Jurkat, Clone E6-1 (cell line): ENCODE measurements around the gene TNIP1.

ENCODE experiments used
- DNase-seq: peaks from one replicate; pipeline ENCODE4 v3.0.0-alpha.2; 2011; ENCODE audit warnings: low read depth, low spot score
- H3K4me3 ChIP-seq: 2 replicates; pipeline ENCODE4 v1.5.1; 2011; ENCODE audit warnings: mild to moderate bottlenecking, low read length, control low read depth, moderate library complexity

Gene TNIP1

DNA sequence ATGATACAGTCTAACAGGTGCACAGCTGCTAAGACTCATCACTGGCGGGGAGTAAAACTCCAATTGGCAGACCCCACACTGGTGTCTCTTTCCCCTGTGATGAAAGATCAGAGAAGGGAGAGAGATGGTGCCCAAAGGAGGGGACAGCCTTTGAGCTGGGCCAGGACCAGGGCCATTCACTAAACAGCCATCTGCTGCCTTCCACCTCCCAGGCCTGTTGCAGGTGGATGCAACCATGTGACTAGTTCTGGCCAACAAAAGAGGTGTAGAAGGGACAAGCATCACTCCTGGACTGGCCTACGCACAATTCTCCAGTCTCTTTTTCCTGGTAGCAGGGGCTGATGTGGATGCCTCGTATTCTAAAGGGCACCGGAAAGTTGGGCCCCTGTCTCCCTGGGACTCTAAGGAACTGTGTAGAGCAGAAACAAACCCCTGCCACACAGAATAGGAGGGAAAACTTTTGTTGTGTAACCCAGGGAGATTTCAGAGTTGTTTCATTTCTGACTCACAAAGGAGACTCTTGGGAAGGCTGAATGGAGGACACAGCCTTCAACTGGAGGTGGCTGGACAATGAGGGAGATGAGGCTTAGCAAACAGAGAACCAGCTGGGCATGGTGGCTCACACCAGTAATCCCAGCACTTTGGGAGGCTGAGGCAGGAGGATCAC lies 26.9 kb downstream of the TNIP1 start:
- no peak for DNase-seq
- no peak overlapping the region for H3K4me3 ChIP-seq

DNA sequence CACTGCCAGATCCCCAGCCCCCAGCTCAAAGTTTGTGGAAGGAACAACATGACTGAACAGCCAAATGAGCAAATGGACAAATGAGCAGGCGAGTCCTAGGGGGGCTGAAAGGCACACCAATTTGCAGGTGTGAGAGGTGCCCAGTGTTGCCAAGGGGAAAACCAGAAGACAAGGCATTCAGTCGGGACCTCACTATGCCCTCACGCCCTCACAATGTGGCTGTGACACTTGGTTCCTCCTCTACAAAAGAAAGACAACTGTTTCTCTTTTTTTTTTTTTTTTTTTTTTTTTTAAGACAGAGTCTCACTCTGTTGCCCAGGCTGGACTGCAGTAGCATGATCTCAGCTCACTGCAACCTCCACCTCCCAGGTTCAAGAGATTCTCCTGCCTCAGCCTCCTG lies 28.0 kb downstream of the TNIP1 start:
- H3K4me3 ChIP-seq, result no peak overlapping the region
- no peak for DNase-seq

DNA sequence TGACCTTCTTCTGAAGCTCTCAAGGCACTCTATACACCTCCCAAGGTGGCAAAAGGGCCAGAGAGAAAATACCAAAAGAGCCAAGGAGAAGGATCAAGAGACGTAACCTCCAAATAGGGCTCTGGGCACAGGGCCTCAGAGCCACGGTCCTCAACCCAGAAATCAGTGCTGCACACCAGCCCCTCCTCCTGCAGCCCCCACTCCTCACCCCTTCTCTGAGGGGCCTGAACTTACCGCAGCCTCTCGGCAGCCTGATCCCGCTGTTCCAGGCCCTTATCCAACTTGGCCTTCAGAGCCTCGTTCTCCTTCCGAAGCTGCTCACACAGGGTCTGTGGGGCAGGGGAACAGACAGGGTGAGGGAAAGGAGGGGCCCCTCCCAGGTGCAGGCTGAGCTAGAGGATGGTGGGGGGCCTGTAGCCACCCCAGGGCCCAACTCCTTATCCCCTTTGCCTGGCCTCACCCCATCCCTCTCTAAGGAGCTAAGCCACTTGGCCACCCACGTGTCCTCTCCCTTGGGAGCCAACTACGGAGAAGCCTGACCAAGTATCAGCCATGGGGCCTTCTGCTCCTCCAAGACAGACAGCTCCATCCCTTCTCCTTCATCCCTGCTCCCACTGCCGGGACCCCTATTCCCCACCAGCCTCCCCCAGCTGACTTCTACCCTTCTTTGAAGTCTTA lies 28.8 kb downstream of the TNIP1 start:
- DNase-seq, result no peak
- H3K4me3 ChIP-seq, result no peak overlapping the region

DNA sequence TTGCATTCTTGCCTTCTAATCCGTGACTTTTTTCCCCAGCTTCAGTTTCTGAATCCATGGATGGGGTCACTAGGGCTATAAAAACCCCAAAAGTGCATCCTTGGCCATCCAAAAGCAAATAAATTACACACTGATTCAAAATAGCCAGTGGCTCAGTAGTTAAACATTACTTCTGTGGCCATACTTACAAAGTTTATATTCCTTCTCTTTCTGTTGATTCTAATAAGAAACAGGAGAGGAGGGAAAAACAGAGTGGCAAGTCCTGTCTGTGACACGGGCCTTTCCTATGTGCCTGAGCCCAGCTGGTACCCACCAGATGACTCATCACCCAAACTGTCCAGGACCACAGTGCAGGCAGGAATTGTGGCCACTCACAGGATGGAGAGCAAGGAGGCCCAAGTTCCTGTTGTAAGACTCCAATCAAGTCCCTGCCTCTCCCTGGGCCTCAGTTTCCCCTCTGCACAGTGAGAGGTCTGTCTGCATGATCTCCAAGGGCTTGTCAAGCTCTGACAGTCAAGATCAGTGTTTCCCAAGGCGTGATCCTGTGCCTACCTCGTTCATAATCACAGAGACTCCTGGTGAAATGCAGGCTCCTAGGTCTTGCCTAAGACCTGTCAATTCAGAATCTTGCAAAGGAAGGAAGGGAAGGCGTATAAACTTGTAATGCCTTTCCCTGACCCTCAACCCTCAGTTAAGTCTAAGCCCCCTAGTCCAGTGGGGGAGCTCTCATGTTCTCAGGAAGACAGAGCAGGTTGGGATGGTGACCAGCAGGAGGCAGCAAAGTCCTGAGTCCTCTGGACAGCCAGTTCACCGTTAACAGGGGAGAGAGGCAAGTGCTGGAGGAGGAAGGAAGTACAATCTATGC lies 29.5 kb downstream of the TNIP1 start:
- no peak overlapping the region for H3K4me3 ChIP-seq
- DNase-seq, result peak; percentile 41

DNA sequence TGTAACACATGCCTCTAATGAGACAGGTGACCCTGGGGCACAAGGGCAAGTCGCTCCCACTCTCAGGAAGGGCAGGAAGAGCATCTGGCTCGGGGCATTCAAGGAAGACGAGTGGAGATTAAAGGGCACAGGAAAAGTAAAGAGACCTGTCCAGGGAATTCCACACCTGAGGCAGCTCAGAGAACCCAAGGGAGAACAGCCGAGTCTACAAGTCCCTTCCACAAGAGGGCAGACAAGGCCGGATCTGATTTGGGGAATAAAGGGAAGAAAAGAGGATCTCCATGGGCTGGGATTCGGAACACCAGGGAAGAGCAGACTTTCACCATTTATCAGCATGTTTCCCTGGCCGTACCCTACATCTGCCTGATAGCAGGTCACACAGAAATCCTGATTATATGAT lies 32.3 kb downstream of the TNIP1 start:
- H3K4me3 ChIP-seq, result no peak overlapping the region
- DNase-seq, result no peak

DNA sequence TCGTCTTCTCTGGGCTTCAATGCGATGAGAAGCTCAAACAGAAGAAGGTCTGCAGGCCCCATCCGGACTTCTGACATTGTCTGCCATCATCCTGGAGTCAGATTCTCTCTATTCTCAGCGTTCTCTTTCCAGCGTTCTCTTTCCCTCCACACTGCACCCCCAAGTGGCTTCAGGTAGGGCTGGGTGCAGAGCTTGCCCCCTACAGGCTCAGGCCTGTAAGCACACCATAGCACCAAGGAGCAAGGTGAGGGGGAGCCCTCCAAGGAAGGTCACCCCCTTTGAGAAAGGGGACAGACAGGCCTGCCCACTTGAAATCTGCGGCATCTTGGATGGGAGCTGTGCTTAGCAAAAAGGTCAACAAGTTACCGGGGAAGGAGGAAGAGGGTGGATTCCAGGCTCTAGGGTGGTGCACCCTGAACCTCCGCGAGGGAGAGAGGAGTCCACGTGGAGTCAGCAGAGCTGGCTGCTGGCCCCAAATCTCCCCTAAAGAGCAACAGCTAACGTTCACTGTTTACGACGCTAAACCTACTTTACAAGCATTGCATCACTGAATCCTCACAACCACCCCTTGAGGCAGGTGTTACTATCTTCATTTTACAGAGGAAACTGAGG lies 32.9 kb downstream of the TNIP1 start:
- peak; percentile 4 for DNase-seq
- no peak overlapping the region for H3K4me3 ChIP-seq

DNA sequence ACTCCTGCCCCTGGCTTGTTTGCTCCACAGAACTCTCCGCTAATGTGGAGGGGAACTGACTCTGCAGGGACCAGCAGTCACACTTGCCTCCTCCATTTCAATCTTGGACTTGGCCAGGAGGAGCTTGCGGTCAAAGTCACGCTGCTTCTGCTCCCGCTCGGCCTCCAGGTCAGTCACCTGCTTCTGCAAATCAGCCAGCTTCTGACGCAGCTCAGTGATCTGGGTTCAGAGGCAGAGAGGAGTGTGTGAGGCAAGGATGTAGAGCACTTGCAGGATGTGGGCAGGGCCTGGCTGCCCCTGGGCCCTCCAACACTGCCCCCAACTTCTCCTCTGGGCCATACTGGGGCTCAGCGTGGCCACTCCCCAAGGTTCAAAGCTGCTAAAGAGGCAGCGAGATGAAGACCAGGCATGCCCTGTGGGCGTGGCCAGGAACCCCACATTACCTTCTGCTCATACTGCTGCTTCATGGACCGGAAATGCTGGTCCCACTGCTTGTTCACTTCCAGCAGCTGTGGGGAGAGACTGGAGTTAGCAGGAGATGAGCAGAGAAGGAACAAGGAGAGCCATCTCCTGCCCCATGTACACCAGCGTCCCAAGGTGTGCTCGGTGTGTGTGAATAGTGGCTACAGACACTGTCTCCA lies 38.3 kb downstream of the TNIP1 start:
- DNase-seq, result no peak
- H3K4me3 ChIP-seq, result no peak overlapping the region

DNA sequence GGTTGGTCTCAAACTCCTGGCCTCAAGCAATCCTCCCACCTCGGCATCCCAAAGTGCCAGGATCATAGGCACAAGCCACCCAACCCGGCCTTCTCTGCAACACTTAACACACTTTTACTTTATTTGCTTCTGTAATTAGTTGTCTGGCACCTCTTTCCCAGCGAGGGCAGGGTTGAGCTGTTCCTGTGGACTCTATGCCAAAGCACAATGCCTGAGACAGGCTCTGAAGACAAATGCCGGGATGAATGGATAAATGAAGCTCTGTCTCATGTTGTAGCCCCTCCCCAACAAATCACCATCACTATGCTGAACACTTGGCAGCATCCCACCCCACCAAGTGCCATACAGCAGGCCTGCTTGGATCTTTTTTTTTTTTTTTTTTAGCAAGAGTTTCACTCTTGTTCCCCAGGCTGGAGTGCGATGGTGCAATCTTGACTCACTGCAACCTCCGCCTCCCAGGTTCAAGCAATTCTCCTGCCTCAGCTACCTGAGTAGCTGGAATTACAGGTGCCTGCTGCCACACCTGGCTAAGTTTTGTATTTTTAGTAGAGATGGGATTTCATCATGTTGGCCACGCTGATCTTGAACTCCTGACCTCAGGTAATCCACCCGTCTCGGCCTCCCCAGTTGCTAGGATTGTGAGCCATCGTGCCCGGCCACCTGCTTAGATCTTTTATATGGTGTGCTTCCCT lies 39.1 kb downstream of the TNIP1 start:
- no peak overlapping the region for H3K4me3 ChIP-seq
- no peak for DNase-seq

DNA sequence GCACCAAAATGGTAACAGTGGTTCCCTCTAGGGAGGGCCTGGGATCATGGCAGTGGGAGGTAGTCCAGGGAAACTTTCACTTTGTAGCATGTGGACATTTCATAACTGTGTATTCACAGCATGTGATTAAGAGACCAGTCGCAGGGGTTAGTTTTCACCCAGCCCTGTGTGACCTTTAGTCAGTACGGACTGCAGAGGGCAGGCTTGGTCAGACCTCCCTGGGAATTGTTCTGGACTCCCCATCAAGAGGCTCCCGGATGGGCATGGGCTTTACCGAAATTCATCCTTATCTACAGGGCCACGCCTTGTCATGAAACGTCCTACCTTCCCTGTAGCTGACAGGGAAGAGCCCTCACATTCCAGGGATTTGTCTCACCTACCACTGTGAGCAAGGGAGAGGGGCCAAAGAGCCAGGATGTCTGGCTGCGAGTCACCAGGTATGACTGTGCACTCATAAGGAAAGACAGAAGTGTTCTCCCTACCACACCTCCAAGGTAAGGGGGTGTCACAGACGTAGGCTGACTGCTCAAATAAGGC lies 40.6 kb downstream of the TNIP1 start:
- H3K4me3 ChIP-seq, result no peak overlapping the region
- DNase-seq, result no peak

DNA sequence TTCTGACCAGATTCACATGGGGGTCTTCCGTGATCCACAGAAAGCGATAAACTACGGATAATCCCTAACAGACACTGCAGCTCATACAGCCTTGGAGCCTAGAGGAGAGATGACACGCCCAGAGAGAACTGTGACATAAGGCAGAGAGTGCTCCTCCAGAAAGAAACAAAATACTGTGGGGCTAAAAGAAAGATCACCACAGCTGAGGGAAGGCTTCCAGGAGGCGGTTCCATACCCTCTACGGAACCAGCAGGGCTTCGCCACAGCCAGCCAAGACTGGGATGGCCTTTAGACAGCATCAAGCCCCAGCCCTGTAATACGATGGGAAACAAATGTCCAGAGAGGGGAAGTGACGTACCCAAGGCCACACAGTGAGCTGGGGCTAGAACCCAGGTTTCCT lies 41.2 kb downstream of the TNIP1 start:
- H3K4me3 ChIP-seq, result no peak overlapping the region
- no peak for DNase-seq

DNA sequence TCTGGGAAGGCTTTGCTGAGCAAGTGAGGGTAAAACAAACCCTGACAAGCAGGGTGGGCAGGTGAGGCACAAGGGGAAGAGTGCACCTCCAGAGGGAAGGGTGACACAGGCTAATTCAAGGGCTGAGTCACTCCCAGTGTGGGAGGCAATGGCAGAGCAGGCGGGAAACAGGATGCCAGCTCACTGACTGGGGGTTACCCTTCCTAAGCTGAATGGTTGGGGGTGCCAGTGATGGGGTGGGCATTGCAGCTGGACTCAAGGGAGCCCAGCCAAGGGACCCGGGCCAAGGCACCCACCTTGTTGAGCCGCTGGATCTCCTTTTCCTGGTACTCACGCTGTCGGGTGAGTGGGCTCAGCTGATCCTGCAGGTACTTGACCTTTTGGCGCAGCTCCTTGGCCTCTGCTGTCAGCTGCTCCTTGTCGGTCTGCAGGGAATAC lies 42.0 kb downstream of the TNIP1 start:
- no peak overlapping the region for H3K4me3 ChIP-seq
- no peak for DNase-seq

DNA sequence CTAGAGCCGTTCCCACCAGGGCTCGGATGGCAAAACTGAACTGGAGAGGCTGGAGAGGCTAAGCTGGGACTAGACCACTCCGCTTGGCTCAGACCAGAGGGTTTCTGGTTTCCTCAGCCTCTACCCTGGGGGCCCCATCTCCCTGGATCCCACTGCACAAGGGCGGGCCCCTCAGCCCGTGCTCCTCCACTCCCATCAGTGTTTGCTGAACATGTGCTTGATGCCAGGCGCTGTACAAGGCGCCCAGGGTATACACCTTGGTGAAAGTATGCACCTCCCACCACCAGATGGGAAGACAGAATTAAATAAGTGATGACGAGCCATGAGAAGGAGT lies 42.5 kb downstream of the TNIP1 start:
- no peak overlapping the region for H3K4me3 ChIP-seq
- no peak for DNase-seq

DNA sequence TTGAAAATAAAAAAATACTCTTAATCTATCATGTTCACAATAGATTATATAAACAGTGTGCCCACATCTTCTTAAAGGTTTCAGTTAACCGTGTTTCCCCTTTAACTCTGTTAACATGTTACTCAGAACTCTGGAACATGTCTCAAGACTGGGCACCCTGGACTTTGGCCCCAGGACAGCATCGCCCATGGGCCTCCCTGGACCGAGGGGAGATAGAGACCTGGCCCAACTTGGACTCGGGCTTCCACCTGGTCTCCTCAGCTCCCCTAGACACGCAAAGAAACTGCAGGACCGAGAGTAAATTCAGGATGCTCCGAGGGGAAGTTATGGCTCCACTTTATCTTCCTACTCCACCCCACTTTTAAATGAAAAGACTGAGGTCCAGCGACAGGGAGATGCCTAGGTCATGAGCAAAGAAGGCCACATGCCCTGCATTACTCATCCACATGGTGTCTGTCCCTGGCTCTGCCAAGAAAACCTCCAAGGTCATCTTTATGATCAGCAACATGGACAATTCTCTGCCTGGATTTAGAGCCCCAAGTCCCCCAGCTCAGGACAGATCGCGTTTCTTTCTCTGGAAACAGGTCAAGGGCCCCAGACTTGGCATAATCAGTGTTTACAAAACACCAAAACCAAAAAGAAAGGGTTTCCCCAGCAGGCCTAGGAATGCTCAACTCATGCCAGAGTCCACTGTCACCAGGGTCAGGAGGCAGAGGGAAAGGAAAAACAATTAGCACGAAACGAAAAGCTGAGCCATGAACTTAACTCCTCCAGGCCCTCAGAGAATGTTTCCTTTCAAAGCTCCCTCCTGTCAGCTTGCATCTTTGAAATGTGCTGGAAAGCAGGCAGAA lies 43.0 kb downstream of the TNIP1 start:
- H3K4me3 ChIP-seq, result no peak overlapping the region
- no peak for DNase-seq

DNA sequence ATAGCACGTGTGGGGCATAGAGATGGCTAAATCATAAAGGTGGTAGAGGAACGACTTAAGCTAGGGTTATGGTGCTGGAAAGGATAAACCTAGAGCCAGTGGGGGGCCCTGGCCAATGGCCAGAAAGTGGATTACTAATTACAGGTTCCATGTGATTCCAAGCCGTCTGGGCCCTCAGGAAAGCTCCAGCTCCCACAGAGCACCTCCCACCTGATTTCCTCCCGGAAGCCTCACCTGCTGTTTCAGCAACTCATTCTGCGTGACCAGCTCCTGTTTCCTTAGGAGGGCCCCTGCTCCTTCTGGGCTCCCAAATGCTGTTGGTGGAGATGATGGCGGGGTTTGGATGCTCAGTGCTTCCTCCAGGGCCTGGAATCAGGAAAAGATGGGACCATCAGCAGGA lies 44.3 kb downstream of the TNIP1 start:
- no peak overlapping the region for H3K4me3 ChIP-seq
- DNase-seq, result no peak

DNA sequence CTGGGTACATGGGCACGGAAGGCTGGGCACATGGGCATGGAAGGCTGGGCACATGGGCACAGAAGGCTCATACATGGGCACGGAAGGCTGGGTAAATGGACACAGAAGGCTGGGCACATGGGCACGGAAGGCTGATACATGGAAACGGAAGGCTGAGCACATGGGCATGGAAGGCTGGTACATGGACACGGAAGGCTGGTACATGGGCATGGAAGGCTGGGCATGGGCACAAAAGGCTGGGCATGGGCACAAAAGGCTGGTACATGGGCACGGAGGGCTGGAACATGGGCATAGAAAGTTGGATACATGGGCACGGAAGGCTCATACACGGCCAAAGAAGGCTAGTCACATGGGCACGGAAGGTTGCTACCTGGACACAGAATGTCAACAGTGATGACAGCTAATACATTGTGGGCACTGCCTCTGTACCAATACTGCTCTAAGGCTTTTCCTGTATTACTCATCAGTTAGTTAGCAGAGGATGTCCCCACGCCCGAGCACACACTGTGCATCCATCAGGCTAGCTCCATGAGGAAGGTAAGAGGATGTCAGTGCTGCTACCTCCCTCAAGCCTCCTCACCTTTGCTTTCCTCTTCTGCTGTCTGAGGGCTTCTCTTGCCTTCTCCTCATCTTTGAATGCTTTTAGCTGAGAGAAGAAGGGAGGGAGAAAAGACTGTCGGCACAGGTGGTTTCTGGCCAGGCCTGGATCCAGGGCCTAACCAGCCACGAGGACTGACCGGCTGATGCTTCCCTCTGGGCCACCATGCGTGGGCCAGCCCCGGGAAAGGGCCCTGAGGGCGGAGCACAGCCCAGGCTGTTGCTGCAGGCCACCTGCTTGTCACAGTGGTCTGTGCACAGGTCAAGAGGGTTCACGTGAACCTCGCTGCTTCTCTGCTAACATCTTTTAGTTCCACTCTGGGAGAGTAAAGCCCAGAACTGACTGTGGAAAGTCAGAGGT lies 46.1 kb downstream of the TNIP1 start:
- no peak overlapping the region for H3K4me3 ChIP-seq
- DNase-seq, result no peak

DNA sequence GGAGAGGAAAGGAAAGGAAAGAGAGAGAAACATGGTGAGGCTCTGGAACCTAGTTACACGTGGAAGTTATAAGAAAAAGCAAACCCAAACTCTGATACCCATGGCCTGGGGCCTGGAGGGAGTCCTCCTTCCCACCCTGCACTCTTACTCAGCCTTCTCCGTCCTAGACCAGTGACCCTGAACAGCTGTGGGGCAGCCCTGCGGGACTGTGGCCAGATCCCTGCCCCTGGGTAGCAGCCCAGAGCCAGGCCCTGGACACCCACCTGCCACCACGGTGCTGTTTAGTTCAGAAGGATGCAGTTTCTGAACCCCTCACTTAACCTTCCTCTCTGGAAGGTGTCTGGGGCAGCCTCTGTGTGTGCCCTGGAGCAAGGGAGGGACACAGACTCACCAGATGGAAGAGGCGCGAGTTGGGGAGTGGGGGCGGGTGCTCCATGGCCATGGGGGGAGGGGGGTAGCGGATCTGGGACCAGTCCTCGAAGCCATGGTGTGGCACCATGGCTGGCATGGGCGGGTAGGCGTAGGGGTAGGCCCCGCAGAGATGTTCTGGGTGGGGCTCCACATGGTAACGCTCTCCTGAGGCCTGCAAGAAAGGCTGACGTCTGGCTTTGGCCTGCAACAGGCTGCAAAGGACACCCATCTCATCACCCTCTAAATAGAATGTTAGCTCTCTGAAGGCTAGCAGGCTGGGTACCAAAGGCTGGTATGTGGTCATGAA lies 47.5 kb downstream of the TNIP1 start:
- no peak for DNase-seq
- H3K4me3 ChIP-seq, result no peak overlapping the region
